ENCODE data around the gene DDX28.

DNA sequence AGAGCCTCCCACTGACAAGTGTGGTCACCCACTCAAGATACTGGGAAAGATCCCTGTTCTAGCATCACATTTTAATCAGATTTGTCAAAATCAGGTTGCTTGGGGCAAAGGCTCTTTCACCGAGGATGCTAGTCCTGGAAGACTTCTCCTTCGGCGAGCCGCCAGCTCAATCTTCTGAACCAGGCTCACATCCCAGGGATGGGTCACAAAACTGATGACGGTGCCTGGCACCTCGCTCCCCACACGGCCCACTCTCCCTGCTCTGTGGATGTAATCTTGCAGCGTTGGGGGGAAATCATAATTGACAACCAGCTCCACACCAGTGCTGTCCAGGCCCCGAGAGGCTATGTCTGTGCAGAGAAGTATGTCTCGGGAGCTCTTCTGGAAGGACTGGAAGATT is 1.5 kb downstream of the DDX28 start:
- TF ChIP-seq POLR2A (IDR thresholded peaks at IDR 0.05; ENCODE audit: low read length), result no peak
- no peak for TF ChIP-seq GATA1 (IDR thresholded peaks at IDR 0.05; ENCODE audit: low read depth, low read length)
